Measurements from ENCODE around the gene IRF1.
"Not testable (repeated sequence)": the region's sequence is repeated elsewhere in the genome, so short reads cannot be mapped to it uniquely, and the experiment has no call there.

Gene IRF1

DNA sequence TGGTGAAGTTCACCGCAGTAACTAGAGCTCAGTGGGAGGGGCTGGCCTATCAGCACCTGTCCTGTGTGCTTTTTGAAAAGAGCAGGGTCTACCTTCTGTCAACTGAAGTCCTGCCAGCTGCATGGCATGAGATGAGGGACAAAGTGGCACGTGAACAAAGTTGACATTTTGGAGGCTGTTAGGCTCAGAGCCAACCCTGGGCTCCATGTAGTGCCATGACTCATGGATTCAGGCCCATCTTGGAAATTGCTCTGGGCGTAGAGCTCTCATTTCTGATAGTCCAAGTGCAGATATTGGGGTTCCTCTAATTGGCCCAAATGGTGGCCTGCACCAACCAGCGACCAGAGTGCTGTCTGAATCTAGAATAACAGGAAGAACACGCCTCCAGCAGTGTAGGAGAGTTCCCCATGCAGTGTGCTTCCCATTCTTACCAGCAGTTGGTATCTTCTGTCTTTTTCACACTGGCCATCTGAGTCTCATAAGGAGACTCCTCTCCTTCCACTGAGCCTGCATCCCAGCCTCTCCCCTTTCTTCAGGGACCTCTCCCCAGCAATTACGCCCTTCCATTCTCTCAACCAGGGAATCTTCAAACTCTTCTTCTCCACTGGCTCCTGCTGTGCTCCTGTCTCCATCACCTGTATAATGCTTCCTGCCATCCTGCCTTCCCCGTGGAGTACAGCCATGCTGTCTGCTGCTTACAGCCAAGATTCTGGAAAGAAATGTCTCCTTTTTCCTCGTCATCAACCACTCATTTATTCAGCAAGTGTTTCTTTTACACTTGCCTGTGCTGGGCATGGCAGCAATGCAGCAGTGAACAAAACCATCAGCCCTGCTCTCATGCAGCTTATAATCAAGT, 30.4 kb downstream of the IRF1 start:
- FAIRE-seq: no peak

DNA sequence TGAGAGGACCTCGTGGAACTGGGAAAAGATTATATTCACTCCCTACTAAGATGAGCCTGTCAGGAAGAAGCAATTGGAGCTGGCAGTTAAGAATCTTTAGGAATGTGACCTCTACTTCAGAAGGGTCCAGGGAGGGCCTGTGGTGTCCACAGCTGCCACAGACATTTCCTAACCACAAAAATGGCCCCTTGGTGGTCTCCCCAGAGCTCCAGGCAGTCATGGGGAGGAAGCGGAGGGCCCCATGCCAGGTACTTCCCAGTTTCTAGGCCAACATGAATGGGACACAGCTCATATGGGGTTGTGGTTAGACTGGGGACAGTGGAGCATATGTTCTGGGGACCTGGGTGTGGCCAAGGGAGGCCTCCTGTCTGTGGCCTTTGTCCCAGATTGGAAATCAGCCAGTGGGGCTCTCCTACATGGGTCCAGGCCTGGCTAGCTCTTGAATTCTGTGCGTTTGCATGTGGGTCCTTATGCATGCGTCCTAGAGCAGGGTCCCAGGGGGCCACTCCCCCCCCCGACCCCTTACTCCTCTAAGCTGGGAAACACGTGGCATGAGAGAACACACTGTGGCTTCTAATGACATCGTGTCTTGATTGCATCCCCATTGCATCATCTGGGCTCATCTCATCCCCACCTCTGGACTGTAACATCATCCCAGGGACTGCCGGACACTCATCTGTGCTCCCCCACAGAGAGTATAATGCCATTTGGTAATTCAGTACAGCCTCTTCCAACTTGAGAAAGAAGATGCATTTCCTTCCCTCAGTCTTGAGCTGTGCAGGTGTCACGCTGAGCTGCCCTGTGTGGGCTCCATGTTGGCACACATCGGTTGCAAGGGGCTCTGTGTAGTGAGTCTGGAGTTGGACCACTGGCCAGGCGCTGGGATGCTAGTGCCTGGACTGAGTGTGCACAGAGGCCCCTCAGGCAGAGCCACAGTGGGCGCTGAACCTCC, 31.3 kb downstream of the IRF1 start:
- FAIRE-seq: no peak

DNA sequence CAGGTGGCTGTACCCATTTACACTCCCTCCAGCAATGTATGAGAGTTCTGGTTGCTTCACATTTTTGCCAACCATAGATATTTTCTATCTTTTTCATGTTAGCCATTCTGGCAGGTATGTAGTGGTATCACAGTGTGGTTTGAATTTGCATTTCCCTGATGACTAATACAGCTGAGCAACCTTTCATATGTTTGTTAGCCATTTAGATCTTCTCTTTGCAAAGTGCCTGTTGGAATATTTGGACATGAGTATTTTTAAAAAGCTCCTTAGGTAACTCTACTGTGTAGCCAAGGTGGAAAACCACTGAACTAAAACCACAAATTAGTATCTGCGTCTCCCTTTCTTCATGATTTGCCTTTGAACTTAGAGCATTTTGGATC, 31.9 kb downstream of the IRF1 start:
- FAIRE-seq: no peak

DNA sequence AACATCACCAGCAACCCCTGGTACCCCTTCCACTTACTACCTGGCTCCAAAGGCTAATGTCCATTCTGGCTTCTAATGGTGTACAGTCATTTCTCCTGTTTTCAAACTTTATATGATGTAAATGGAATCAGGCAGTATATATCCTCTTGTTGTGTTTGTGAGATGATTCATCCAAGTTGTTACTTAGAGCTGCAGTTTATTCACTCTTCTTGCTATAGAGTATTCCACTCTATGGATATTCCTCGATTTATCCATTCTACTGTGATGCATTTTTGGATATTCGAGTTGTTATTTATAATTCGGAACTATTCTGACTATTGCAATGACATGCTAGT, 32.4 kb downstream of the IRF1 start:
- no peak for FAIRE-seq

DNA sequence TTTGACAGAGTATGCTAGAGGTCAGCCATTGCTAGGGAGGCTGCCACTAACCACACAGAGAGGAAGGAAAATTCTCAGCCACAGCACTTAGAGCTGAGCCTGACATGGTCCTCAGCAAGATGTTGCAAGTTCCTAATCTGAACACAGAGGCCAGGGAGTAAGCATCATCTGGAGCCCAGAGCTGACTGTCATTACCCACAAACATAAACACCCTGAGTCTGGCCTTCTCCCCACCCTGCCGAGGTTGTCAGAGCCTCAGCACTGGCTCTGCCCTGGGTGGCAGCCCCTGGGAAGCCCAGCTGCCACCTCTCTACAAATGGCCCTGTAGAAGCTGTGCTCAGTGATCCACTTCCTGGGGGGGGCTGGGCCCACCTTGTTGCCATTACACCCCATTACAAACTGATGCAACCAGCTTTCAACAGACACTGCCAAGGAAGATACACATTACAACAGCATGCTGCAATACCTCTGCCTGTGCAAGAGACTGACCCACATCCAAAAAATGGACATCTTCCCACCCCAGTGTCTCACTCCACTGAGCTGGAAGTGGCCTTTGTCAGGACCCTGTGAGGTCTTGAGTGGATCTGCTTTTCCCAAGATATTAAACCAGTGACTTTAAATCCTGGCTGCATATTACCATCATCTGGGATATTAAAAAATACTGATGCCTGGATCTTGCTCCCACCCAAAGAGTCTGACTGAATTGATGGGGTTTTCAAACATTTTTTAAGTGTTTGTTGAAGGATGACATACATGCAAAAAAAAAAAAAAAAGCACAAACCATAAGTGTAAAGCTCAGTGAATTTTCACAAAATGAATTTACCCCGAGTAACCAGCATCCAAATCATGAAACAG, 33.0 kb downstream of the IRF1 start:
- no peak for FAIRE-seq

DNA sequence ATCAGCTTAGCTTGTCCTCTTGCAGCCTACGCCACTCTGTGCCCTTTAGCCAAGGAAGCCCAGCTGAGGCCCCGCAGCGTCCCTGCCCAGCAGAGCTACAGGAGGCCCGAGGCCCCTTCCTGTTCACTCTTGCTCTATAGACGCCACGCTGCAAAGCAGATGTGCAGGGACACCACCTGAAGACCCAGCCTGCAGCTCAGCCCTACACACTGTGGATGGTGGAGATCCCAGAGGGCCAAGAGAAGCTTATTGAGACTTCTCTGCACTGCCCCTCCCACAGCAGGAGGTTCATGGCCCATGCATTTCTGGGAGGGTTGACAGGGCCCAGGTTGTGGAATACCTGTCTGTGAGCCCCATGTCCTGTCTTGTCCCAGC, 33.6 kb downstream of the IRF1 start:
- no peak for FAIRE-seq

DNA sequence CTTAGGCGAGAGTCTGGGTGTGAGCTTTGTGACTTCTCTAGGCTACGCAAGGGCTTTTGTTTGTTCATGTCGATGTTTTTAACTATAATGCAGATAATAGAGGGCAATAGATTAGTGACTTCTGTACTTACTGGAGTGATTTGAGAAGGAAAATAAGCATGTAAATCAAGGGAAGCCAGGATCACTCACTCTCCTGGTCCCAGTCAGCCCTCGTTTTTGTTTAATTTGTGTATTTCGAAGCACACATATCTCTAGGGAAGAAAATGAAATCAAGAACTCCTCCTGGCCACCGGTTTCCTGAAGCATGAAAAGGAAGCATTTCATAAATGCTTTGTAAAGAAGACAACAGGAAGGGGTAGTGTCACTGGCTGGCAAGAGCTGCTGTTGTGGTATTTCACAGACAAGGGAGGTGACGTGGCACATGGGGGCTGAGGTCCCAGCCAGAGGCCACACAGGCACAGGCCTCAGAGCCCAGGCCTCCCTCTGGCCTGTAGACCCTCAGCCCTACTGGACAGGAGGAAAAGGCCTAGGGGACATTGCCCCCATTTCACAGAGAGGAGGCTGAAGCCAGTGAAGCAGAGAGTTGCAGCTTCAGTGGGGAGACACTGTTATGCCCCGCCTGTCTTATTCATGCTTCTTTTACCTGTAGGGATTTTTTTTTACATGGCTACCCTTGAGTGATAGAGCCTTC, 34.1 kb downstream of the IRF1 start:
- FAIRE-seq: no peak

DNA sequence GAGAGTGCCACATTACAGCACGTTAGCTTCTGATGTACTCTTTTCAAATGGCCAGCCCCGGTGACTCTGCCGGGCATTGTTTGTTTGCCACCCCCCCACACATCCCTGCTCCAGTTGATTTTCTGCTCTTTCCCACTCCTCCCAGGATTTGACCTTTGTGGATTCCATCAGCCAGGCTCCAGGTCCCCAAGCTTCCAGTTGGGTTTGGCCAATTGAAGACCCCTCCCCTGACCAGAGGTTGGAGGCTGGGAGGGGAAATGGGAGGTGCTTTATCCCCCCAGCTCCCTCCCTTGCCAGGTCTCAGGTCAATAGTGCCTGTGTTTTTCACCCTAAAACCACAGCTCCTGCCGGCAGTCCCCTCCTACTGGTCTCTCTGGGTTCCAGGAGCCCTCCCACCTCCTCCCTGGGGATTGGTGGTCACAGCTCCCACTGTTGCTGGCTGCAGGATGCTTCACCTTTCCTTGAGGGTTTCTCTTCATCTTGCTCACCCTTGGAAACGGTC, 34.9 kb downstream of the IRF1 start:
- FAIRE-seq: no peak

DNA sequence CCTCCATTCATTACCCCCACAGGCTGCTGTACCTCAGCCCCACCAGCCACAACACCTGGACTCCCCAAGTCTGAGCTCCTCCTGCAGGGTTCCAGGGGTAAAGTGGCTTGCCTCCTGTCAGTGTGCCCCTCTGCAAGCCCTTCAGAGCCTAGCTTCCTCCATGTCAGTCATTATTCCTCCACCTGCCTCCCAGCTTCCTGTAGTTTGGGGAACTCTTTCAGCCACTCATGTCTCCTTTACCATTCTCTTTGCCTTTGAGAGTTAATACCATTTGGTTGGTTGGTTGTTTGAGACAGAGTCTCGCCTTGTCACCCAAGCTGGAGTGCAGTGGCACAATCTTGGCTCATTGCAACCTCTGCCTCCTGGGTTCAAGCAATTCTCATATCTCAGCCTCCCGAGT, 36.2 kb downstream of the IRF1 start:
- no peak for FAIRE-seq

DNA sequence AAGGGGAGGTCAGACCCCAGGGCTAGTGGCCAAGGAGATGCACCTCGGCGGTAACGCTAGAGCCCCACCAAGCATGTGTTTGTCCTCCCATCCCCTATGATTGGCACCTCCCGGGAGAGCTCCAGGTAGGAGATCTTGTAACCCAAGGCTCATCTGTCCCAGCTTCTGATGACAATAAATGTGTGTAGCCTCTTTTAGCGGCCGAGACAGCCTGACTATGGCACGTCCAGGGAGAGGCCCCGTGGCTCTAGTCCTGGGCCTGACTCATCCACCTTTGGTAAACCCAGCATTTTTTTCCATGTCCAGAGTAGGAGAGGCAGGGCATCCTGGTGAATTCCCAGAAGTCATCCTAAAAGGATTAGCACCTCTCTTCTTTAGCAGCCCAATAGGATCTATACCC, 39.2 kb downstream of the IRF1 start:
- FAIRE-seq: no peak

DNA sequence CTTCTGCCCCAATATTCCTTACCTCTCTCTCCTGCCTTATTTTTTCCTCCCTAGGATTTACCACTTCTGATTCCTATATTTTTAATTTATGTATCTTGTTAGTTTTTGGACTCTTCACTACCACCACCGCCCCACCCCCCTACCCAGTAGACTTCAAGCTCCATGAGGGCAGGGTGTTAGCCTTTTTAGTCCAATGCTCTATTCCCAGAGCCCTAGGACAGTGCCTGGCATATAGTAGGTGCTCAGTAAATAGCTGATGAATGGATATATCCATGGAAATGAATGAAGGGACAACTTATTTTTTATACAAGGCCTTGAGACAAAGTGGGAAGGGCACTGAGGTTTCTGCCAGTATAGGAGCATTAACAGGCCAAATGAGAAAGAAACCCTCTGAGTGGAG, 41.5 kb downstream of the IRF1 start:
- FAIRE-seq: no peak

DNA sequence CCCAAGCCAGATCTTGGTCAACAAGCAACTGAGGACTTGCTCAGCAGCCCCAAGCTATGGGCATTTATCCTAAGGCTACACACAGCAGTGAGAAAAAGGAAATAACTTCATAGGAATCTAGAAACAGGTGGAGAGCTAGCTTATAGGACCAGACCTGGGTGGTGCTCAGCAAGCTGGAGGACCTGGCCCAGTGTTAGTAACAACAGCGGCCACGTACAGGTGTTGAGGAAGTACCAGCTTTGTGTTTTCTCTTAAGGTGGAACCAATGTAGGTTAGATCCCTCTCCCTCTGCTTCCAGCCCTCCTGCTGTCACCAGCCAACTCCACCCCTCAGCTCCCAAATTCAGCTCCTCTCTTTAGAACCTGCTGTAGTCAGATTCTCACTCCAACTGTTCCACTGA, 43.4 kb downstream of the IRF1 start:
- FAIRE-seq: no peak

DNA sequence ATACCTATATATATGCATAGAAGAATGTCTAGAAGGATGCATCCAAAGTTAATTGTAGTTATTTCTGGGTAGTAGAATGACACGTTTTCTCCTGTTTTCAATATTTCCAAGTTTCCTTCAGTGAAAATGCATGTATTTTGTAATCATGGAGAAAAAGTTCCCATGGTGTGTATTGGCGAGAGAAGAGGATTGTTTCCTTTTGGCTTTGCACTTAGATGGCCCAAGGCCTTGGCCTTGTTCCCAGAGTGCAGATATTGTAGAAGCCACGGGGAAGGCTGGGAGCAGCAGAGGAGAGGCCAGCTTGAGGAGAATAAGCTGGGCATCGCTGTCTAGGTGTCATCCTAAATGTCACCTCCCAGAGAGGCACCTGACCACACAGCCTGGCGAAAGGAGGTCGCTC, 44.0 kb downstream of the IRF1 start:
- FAIRE-seq: no peak

DNA sequence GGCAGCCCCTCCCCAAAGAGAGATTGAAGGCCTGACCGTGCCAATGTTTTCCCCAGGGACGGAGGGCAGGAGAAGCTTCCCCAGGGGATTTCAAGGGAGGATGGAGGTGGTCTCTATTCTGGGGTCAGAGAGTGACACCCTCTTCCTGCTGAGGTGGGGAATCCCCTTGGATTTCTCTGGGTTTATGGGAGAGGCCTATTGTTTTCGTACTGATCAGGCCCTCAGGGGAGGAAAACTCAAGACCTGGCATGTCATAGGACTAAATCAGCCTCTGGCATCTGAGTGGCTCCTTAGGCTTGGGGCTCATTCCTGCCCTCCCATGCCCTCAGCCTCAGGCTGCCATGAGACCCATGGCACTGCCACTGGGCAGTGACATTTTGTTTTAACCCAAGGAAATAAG, 44.6 kb downstream of the IRF1 start:
- FAIRE-seq: no peak

DNA sequence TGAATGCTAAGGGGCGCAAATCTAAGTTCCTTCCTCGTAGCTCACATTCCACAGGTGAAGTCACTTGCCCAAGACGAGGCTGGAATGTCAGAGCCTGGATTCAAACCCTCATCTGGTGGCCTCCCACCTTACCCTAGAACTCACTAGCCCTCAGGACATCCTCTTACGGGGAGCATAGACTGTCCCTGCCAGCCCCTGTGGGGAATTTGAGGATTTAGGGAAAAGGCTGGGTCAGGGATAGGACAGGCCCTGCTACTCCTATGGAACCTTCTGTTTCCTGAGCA, 45.0 kb downstream of the IRF1 start:
- FAIRE-seq: no peak

DNA sequence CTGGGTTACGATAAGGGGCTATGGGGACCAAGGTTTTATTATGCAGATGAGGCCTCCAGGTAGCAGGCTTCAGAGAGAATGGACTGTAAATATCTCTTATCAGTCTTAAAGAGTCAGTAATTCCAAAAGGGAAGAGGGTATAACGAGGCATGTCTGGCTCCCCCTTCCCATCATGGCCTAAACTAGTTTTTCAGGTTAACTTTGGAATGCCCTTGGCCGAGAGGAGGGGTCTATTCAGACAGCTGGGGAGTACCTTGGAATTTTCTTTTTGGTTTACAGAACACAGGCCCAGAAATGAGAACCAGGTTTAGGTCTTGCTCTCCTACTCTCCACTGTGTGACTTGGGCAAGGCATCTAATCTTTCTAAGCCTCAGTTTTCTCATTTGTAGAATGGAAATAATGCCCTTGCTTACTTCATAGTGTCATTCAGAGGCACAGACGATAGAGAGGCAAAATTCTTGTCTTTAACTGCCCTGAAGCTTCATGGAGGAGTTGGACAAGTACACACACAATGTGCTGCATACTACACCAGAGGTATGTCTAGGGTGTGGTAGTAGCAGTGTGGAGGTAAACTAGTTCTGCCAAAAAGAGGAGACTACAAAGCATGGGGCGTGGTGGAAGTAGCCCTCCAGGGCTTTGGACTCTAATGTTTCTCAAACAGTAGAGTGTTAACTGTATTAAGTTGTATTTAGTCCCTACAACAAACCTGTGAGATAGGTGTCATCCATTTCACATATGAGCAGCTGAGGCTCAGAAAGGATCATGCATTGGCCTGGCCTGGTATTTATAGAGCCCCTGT, 45.5 kb downstream of the IRF1 start:
- no peak for FAIRE-seq

DNA sequence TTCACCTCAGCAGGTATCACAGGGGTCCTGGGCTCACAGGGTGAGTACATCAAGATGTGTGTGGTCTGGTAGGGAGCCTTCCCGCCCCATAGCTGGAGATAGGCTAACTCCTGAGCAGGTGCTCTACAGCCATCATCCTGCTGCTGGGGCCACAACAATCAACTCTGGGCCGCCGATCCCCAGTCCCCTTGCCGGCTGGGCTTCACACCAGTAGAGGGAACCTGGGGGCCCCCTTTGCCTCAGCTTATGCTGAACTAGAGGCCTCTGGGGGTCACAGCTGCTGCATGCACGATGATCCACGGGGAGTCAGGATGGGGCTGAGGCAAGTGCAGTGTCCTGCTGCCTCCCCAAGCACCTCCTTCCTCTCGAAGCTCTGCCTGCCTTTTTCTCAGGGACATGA, 46.5 kb downstream of the IRF1 start:
- no peak for FAIRE-seq

DNA sequence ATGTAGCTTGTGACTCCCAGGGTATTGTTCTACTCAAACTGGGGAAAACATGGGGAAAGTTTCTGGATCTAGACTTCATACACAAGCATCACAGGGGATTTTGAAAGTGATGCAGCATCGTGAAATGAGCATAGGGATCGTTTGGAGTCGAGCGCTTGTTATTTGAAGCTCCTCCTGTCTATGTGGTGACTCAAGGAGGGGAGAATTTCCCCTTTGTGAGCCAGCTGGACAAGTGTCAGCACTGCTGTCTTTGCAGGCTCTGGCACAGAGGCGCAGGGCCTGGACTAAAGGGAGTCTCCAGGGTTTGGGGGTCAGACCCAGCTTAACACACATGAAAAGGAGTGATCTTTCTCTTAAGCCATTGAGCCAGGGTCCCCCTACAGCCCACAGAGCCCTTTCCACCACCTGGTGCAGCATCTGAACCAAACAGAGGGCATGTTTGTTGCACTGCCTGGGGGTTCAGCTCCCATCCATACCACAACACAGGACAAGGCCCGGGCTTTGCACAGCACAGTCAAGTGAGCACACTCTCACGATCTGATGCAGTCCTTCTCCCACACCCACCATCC, 51.0 kb downstream of the IRF1 start:
- FAIRE-seq: no peak

DNA sequence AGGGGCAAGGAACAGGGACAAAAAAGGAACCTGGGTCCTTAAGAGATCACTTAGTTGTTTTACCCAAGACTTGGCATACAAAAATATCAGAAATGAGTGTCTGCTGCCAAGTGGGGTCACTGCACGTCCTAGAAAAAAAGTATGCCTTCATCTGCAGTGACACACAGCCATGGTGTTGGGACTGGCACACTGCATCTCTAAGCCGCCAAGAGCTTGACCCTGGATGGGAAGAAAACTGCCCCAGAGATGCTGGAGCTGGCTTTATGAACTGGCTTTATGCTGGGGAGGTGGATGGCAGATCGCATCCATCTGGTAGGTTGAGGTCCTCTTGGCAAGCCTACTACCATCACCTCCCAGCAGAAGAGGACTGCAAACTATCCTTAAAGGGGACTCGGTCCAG, 51.7 kb downstream of the IRF1 start:
- FAIRE-seq: no peak

DNA sequence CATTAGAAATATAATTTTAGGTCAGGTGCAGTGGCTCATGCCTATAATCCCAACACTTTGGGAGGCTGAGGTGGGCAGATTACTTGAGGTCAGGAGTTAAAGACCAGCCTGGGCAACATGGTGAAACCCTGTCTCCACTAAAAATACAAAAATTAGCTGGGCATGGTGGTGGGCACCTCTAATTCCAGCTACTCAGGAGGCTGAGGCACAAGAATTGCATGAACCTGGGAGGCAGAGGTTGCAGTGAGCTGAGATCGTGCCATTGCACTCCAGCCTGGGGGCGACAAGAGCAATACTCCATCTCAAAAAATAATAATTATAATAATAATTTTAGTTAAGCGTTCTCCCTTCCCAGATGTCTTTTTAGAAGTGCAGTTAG, 52.3 kb downstream of the IRF1 start:
- not testable (repeated sequence) for FAIRE-seq

DNA sequence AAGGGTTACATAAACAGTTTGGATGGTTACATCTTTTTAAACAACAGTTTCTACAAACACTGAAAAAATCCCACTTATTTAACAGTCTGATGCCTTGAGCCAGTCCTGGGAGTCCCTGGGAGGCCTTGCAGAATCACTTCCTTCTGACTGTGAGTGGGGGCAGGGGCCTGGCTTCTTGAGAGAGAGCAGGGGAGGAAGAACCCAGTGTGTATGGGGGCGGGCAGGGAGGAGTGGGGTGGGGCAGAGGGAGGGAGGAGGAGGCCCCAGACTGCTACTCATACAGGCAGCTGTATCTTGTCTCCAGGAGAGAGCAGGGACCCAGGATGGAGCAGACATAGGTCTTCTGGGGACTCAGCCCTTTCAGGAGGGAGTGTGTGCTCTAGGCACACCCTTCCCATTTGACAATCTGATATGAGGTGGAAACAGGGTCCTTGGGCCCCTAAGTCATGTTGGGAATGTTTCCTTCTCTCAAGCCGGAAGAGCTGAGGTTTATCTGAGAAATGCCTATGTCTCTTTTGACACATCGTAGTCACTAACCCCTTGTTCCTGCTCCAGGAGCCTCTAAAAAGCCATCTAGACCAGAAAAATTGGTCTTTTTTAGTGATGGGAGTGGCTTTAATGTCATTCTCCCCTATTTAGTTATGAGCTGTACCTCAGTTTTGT, 52.8 kb downstream of the IRF1 start:
- no peak for FAIRE-seq
